GM20431 (cell line): ENCODE data around the gene SMIM7.

Source experiments
- in situ Hi-C: fragments of 300-500 bp; cut with MseI, MboI; formaldehyde crosslinking; loops from one replicate; pipeline ENCODE4 v1.15.0; 2020; ENCODE audit warnings: low sequenced_read_pairs; ENCODE audit not compliant: unreplicated experiment

The SMIM7 gene

GRCh38 chr19:16599655-16600346, 60.1 kb downstream of the SMIM7 start:
- in situ Hi-C loops = no loop called here

- in situ Hi-C loops = no loop called here
These were observed 61.1 kb downstream of the SMIM7 start for GRCh38 chr19:16598848-16599247.

- in situ Hi-C loops = no loop called here
These were observed 63.5 kb downstream of the SMIM7 start for GRCh38 chr19:16596399-16596798.
